CD4-positive, alpha-beta T cell treated with Interleukin-10 for 1 hour (primary cell): ENCODE results near the gene TRIM74.
"Not testable (repeated sequence)": the region's sequence is repeated elsewhere in the genome, so short reads cannot be mapped to it uniquely, and the experiment has no call there.

ENCODE experiments used
- DNase-seq: peaks from one replicate; pipeline ENCODE4 v3.0.0-alpha.2; 2020

TRIM74 gene

GRCh38 chr7:72968980-72969516 lies at the start of gene TRIM74:
Gene TRIM74, minus strand, starts transcription at chr7:72969466. Its CDS starts 3,309 bp downstream, at chr7:72966157.
- DNase-seq: not testable (repeated sequence)

- not testable (repeated sequence) for DNase-seq
Measured at GRCh38 chr7:73006491-73006890, 37.2 kb upstream of the TRIM74 start.

- peak; percentile 94 for DNase-seq
Measured at GRCh38 chr7:73005693-73006447, 36.6 kb upstream of the TRIM74 start.

GRCh38 chr7:73005356-73005692 lies 36.1 kb upstream of the TRIM74 start:
- DNase-seq: peak; percentile 76

- DNase-seq: not testable (repeated sequence)
Measured at GRCh38 chr7:72997887-72998468, 28.7 kb upstream of the TRIM74 start.

GRCh38 chr7:72997447-72997846 lies 28.2 kb upstream of the TRIM74 start:
- DNase-seq: not testable (repeated sequence)

- DNase-seq: not testable (repeated sequence)
Measured at GRCh38 chr7:72995484-72995883, 26.2 kb upstream of the TRIM74 start.

GRCh38 chr7:72990146-72990913 lies 21.1 kb upstream of the TRIM74 start:
- DNase-seq: not testable (repeated sequence)

GRCh38 chr7:72982084-72982483 lies 12.8 kb upstream of the TRIM74 start:
- DNase-seq: not testable (repeated sequence)

GRCh38 chr7:72980382-72980781 lies 11.1 kb upstream of the TRIM74 start:
- not testable (repeated sequence) for DNase-seq

GRCh38 chr7:72976434-72976833 lies 7.2 kb upstream of the TRIM74 start:
- not testable (repeated sequence) for DNase-seq

GRCh38 chr7:72975656-72976286 lies 6.5 kb upstream of the TRIM74 start:
- not testable (repeated sequence) for DNase-seq

- DNase-seq: not testable (repeated sequence)
Measured at GRCh38 chr7:72974781-72975180, 5.5 kb upstream of the TRIM74 start.

GRCh38 chr7:72971505-72971904 lies 2.2 kb upstream of the TRIM74 start:
- not testable (repeated sequence) for DNase-seq

GRCh38 chr7:72969688-72970087 lies 422 bp upstream of the TRIM74 start:
- DNase-seq: not testable (repeated sequence)

GRCh38 chr7:72966892-72967291 lies 2.4 kb downstream of the TRIM74 start:
- DNase-seq: not testable (repeated sequence)

GRCh38 chr7:72965186-72965975 lies 3.9 kb downstream of the TRIM74 start:
- not testable (repeated sequence) for DNase-seq

- not testable (repeated sequence) for DNase-seq
Measured at GRCh38 chr7:72963056-72963455, 6.2 kb downstream of the TRIM74 start.

- not testable (repeated sequence) for DNase-seq
Measured at GRCh38 chr7:72961346-72961650, 8.0 kb downstream of the TRIM74 start.

- DNase-seq: not testable (repeated sequence)
Measured at GRCh38 chr7:72960626-72961345, 8.5 kb downstream of the TRIM74 start.

- not testable (repeated sequence) for DNase-seq
Measured at GRCh38 chr7:72960029-72960428, 9.2 kb downstream of the TRIM74 start.
